HuH-7 (cell line): ENCODE results near the gene FAM111A.

Source experiments
- DNase-seq: peaks from one replicate; pipeline ENCODE4 v3.0.0; 2011; ENCODE audit warnings: low spot score

FAM111A gene

GRCh38 chr11:59180168-59180776, 37.6 kb downstream of the FAM111A start:
- DNase-seq = no peak

DNA sequence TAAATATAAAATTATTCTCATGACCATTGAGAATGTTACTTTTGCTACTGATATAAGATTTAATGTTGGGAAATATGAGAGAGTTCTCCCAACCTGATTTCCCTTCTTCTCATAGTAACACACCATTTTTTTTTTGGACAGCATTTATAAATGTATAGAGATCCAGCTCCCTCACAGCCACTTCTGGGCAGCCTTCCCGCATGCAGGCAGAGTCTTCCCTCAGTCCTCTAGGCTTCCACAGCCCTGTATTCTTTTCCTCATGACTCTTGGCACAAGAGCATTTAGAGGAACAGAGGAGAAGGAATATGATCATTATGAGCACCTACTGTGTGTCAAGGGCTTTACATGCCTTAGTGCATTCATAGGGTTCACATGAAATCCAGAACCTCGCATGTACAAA, 38.3 kb downstream of the FAM111A start:
- DNase-seq = no peak

DNA sequence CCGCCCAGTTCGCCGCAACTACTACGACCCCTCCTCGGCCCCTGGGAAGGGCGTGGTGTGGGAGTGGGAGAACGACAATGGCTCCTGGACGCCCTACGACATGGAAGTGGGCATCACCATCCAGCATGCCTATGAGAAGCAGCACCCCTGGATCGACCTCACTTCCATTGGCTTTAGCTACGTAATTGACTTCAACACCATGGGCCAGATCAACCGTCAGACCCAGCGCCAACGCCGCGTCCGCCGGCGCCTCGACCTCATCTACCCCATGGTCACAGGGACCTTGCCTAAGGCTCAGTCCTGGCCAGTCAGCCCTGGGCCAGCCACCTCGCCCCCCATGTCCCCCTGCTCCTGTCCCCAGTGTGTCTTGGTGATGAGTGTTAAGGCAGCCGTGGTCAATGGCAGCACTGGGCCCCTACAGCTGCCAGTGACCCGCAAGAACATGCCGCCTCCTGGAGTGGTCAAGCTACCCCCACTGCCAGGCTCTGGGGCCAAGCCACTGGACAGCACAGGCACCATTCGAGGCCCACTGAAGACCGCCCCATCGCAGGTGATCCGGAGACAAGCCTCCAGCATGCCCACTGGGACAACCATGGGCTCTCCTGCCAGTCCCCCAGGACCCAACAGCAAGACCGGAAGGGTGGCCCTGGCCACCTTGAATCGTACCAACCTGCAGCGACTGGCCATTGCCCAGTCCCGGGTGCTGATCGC, 39.2 kb downstream of the FAM111A start:
- no peak for DNase-seq

GRCh38 chr11:59182457-59183151, 39.9 kb downstream of the FAM111A start:
- peak; percentile 50 for DNase-seq

- no peak for DNase-seq
These were observed 41.1 kb downstream of the FAM111A start for GRCh38 chr11:59183771-59184170.

- no peak for DNase-seq
These were observed 42.2 kb downstream of the FAM111A start for GRCh38 chr11:59184691-59185339.

GRCh38 chr11:59185386-59185945, 42.8 kb downstream of the FAM111A start:
- no peak for DNase-seq

DNA sequence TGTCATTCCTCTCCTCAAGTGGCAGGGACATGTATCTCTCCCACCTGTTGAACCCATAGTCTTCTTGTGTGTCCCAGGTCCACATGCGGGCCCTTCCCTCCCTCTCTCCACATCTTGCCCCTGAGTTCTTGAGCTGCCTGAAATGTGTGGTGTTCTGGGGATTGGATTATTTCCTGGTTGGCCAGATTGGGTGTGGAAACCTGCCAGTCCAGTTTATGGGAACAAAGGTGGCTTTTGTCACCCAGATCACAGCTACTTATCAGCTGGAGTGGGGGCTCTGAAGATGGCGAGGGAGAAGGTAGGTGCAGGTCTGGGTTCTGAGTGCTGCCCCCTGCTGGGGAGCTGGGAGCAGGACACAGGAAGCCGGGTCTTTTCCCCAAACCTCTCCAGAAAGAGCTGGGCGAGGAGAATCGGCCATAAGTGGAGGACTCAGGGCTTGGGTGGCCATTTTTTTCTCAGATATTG, 43.5 kb downstream of the FAM111A start:
- peak; percentile 82 for DNase-seq

- no peak for DNase-seq
These were observed 44.4 kb downstream of the FAM111A start for GRCh38 chr11:59187035-59187434.

DNA sequence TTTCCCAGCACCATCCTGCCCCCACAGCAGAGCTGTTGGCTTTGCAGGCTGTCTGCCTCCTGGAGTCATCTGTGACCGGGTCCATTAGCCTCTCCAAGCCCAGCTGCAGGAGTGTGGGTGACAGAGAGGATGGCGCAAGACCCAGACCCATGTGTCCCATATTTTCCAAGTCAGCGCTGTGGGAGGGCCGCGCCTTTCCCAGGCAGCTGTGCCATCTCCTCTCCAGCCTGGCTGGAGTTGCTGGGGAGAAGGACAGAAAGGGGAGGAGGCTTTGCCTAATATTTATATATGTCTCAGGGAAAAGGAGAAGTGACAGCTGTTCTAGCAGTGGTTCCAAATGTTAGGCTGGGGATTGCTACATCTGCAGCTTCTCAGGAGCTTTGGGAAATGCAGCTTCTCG, 44.9 kb downstream of the FAM111A start:
- DNase-seq = no peak

- no peak for DNase-seq
These were observed 46.3 kb downstream of the FAM111A start for GRCh38 chr11:59188954-59189353.

GRCh38 chr11:59189986-59190385, 47.3 kb downstream of the FAM111A start:
- DNase-seq = no peak

DNA sequence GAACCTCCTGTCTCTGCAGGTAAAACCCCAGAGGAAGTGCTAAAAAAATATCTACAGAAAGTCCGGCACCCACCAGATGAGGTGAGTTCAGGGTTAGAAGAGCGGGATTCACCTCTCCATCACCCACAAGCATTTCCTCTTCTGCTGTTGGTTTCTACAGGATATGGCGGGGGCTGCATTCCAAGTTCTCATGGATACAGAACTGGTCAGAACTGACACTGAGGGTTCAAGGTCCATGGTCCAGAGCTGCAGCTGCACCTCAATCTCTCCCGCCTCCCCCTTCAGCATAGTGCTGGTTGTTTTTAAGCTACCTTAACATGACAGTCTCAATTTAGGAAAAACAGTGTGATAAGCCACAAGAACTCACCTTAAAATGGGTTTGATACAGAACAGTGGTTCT, 48.4 kb downstream of the FAM111A start:
- no peak for DNase-seq

DNA sequence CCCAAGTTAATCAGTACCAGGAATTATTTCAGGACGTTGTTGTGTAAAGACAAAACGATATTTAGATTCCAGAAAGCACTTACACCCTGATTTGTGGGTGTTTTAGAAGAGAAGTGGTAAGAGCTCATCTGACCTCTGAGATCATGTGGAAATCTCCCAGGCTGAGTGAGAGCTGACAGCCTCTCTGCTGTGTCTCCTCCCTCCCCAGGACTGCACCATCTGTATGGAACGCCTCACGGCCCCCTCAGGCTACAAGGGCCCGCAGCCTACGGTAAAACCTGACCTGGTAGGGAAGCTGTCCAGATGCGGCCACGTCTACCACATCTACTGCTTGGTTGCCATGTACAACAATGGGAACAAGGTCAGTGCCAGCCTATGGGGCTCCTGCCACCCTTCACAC, 49.2 kb downstream of the FAM111A start:
- no peak for DNase-seq

GRCh38 chr11:59192446-59193020, 49.9 kb downstream of the FAM111A start:
- no peak for DNase-seq

DNA sequence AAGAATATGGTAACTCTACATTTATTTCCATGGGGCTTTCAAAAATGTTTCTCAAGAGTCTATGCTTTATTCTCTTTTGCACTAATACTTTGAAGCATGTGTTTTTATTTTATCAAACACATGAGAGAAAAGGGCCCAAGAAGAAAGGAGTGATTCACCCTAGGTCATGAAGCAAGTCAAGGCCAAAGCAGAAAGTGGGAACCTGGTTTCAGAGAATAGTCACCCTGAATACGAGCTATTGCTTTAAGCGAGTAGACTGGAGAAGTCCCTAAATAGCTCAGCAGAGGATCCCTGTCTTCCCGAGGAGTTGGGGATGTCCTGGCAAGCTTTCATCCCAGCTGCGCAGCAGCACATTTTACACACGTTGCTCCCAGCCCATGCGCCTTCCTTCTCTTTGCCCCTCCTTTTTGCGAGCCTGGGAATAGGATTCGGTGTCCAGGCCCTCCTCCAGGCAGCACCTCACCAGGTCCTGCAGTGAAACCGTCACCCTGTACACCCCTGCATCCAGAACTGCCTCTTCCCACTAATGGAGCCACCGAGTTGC, 51.0 kb downstream of the FAM111A start:
- DNase-seq = no peak

DNA sequence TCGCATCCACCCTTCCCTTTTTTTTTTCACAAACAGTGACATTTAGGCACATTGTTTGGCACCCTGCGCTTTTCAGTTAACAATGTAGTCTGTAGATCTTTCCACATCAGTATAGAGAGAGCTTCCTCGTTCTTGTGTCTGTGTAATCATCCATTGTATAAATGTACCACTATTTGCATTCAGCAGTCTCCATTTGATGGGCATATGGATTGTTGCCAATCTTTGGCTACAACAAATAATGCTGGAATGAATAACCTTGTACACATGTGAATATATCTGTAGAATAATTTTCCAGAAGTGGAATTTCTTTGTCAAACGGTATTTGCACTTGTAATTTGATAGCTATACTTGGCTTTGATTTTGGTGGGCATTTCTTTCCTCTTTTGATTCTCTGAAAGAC, 52.9 kb downstream of the FAM111A start:
- DNase-seq = no peak

GRCh38 chr11:59196777-59197176, 54.1 kb downstream of the FAM111A start:
- no peak for DNase-seq

GRCh38 chr11:59197991-59198390, 55.3 kb downstream of the FAM111A start:
- no peak for DNase-seq

- no peak for DNase-seq
These were observed 56.1 kb downstream of the FAM111A start for GRCh38 chr11:59198726-59199125.

DNA sequence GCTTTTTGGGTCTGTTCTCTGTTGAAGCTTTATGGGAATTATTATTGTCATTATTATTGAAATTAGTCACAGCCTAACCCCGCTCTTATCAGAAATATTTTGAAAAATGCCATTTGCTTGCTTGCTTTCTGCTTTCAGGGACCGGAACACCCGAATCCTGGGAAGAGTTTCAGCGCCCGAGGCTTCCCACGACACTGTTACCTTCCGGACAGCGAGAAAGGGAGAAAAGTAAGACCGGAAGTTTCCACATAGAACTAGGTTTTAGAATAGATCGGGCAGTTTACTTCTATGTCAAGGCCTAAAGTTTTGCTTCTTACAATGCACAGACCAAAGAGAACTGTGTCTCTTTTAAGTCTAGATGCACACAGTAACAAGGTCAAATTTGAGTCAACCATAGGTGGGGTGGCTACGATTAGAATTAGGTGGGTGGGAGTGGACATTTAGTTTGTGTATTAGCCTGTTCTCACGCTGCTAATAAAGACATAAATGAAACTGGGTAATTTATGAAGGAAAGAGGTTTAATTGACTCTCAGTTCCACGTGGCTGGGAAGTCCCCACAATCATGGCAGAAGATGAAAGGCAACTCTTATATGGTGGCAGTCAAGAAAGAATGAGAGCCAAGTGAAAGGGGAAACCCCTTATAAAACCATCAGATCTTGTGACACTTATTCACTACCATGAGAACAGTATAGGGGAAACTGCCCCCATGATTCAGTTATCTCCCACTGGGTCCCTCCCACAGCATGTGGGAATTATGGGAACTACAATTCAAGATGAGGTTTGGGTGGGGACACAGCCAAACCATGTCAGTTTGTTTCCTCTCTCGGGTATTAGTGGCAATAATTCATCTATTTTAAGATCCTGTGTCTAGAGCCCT, 57.1 kb downstream of the FAM111A start:
- DNase-seq = no peak
